H1 (cell line): Measurements from ENCODE around the gene BNC2. TPM values are rescaled to one million over a fixed set of nuclear protein-coding genes. Genes with fewer than 3 reads are reported as not detected.

Experiments
- CBX5 ChIP-seq: fragments of 300-800, 300-1000 bp; sonication (generic); IDR thresholded peaks from 2 replicates; pipeline ENCODE4 v1.7.1; 2016; ENCODE audit warnings: antibody characterized with exemption, low read length, low read depth
- CEBPB ChIP-seq: IDR thresholded peaks from 2 replicates; pipeline ENCODE4 v1.6.1; 2012; ENCODE audit warnings: low read depth, low read length
- CHD7 ChIP-seq: fragments of 300-600 bp; sonication (generic); IDR thresholded peaks from 2 replicates; pipeline ENCODE4 v1.7.1; 2012; ENCODE audit warnings: low read length, moderate library complexity, mild to moderate bottlenecking, inconsistent platforms; ENCODE audit not compliant: insufficient replicate concordance
- HDAC2 ChIP-seq, 2 experiments: fragments of 300-600 bp in 1 of 2; sonication (generic) in 1 of 2; IDR thresholded peaks; 2 replicates each; pipeline ENCODE4 v1.6.1; 2011 to 2012; ENCODE audit warnings: low read depth in 2 of 2, low read length in 2 of 2, mild to moderate bottlenecking in 2 of 2, moderate library complexity in 2 of 2, borderline replicate concordance in 1 of 2, inconsistent platforms in 1 of 2
- polyA plus RNA-seq, 7 experiments: library from polyadenylated mRNA; depleted of rRNA in 3 of 7; stranded (reverse) in 5 of 7; unstranded in 2 of 7; fragments of >200 nt in 5 of 7; fragments of 200-250 nt in 2 of 7; gene quantifications; 1 replicate in 5 of 7; 2 replicates in 1 of 7; 4 replicates in 1 of 7; pipeline versions ENCODE4 v1.2.1 to v1.2.3, GENCODE V29; 2011 to 2013; ENCODE audit warnings: missing spikeins in 2 of 7, mixed read lengths in 2 of 7
- total RNA-seq: library from RNA; stranded (reverse); fragmentation: NEBNext Ultra II Directional; extraction: Animal tissue kit (Norgen Biotek cat#: 25700); gene quantifications from 2 replicates; pipeline ENCODE4 v1.2.1, GENCODE V29; 2021

Gene BNC2
- total and polyA plus RNA-seq, 2 of the 8 experiments (the other 6 are each of a cell fraction or from before 2014, with no cell fraction given): 16.0 to 26.8 TPM

GRCh38 chr9:16899606-16900005 lies 29.1 kb upstream of the BNC2 start (continued):
- TF ChIP-seq CHD7 (no peak), HDAC2 (IDR thresholded peaks at IDR 0.05; ENCODE audit: borderline replicate concordance in 1 of 2, low read depth in 2 of 2, low read length in 2 of 2) (no peak), CEBPB (no peak), CBX5 (no peak)
